Measurements from ENCODE around the gene KRTAP5-5.
"Not testable (repeated sequence)": the region's sequence is repeated elsewhere in the genome, so short reads cannot be mapped to it uniquely, and the experiment has no call there.

GRCh38 chr11:1607156-1607845 lies 22.3 kb upstream of the KRTAP5-5 start:
- TF ChIP-seq, protein P1, sequence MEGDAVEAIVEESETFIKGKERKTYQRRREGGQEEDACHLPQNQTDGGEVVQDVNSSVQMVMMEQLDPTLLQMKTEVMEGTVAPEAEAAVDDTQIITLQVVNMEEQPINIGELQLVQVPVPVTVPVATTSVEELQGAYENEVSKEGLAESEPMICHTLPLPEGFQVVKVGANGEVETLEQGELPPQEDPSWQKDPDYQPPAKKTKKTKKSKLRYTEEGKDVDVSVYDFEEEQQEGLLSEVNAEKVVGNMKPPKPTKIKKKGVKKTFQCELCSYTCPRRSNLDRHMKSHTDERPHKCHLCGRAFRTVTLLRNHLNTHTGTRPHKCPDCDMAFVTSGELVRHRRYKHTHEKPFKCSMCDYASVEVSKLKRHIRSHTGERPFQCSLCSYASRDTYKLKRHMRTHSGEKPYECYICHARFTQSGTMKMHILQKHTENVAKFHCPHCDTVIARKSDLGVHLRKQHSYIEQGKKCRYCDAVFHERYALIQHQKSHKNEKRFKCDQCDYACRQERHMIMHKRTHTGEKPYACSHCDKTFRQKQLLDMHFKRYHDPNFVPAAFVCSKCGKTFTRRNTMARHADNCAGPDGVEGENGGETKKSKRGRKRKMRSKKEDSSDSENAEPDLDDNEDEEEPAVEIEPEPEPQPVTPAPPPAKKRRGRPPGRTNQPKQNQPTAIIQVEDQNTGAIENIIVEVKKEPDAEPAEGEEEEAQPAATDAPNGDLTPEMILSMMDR (IDR thresholded peaks at IDR 0.05; ENCODE audit: borderline replicate concordance, extremely low read depth, low read length, poor library complexity, severe bottlenecking): not testable (repeated sequence)
- TF ChIP-seq EZH2 (IDR thresholded peaks at IDR 0.05; ENCODE audit: borderline replicate concordance, low read depth, low read length, severe bottlenecking): not testable (repeated sequence)
